SH-SY5Y (cell line): ENCODE results near the gene ATP2A1.

Experiments
- GATA2 ChIP-seq: IDR thresholded peaks from 2 replicates; pipeline ENCODE4 v1.6.1; 2011; ENCODE audit warnings: mild to moderate bottlenecking, low read depth, low read length
- GATA3 ChIP-seq: IDR thresholded peaks from 2 replicates; pipeline ENCODE4 v1.6.1; 2011; ENCODE audit warnings: low read depth, mild to moderate bottlenecking, low read length, moderate library complexity

DNA sequence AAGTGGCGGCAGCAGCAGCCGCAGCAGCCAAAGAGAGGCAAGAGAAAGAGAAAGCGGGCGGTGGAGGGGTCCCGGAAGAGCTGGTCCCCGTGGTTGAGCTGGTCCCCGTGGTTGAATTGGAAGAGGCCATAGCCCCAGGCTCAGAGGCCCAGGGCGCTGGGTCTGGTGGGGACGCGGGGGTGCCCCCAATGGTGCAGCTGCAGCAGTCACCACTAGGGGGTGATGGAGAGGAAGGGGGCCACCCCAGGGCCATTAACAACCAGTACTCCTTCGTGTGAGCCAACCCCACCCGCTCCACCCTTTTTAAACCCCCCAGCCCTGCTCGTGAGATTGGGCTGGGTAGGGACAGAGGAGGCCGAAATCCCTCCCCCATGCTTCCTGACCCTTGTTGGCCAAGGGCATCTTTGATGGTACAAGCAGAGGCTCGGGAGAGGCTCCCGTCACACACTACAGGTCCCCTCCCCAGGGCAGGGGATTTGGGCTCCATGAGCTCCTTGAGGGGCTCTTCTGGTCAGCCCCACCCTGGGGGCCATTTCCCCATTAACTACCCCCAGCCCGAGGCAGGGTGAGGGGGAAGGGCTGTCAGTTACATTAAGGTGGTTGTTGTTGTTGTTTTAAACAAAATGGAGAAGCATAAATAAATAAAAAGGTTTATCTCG lies 4.6 kb upstream of the ATP2A1 start:
- TF ChIP-seq GATA2 (no peak), GATA3 (no peak)
